ENCODE results near the gene HIGD2B.
"Not testable (repeated sequence)": the region's sequence is repeated elsewhere in the genome, so short reads cannot be mapped to it uniquely, and the experiment has no call there.

DNA sequence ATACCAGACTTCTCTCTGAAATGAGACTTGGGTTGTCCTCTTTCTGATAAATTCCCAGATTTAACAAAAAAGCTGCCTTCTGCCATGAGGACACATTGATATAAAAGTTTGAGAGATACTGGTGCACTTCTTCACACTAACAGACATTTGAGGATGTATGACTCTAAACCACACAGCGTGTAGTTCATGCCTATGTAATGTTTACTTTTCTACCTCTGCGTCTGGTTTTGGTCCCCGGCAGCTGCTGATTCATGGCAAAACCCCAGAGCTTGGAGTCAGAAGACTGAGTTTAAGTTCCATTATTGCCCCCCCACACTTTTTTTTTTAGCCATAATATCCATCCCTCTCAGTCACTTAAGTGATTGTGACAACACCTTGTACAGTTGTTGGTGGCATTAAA, 30.0 kb downstream of the HIGD2B start:
- not testable (repeated sequence) for TF ChIP-seq CTCF, POLR2A (IDR thresholded peaks at IDR 0.05)
